ENCODE measurements around the gene KLHL5.

KLHL5 gene

DNA sequence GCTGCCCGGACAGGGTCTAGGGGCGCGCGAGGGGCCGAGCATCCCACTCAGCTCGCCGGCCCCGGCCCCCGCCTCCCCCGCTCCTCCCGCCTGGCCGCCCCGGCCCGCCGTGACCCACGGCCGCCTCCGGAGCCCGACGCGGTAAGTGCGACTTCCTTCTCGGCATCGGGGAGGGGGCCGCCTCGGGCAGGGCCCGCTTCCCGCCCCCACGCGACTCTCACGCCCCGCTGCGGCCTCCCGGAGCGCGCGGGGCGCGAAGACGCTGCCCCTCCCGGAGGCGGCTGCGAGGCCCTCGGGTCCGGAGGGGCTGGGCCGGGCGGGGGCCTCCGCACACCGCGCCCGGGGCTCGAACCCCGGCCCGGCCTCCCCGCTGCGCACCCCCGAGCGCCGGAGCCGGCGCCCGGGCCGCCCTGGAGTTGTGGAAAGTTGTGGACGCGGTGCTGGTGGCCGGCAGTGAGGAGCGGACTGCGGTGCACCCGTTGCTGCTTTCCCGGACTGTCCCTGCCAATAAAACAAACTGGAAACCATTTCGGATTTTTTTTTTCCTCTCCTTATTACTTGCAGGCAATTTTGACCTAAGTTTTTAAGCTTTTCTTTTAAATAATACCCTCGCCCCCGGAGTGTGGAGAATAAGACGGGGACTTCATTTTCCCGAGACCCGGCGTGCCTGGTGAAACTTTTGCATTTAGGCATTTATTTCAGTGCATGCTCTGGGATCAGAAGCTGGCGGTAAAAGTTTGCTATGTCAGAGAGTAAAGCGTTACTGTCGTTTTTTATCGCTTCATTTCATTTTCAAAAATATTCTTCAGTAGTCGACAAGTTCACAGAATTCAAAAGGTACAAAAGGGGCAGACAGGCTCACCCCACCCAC is 16.8 kb upstream of the KLHL5 start:
- H3K9me2 ChIP-seq (replicated peaks; ENCODE audit: insufficient read depth, low read length) = no peaks in the 10 kb centered on the region
- H3K9me3 ChIP-seq (ENCODE audit: insufficient read depth, low read length) = no peaks in the 10 kb centered on the region
- peak overlapping the region; percentile 72 for H3K4me3 ChIP-seq (ENCODE audit: insufficient read depth, low read length, poor library complexity, severe bottlenecking)
- H3K27me3 ChIP-seq (ENCODE audit: low read length) = no peaks in the 10 kb centered on the region
- peaks cover 38% of the 10 kb centered on the region for H3F3A ChIP-seq (ENCODE audit: insufficient read depth)
- peak overlapping the region; percentile 64 for H3K27ac ChIP-seq (ENCODE audit: low read depth, low read length)
- peak overlapping the region; percentile 71 for H3K9ac ChIP-seq (ENCODE audit: low read length)
- H3K79me2 ChIP-seq (ENCODE audit: insufficient read depth, low read length) = peaks cover 24% of the 10 kb centered on the region
- H3K4me2 ChIP-seq (ENCODE audit: low read depth, low read length, poor library complexity, severe bottlenecking) = peak overlapping the region; percentile 90
- no peak for TF ChIP-seq EZH2phosphoT487 (conservative IDR thresholded peaks at IDR 0.05; ENCODE audit: low read length)
- TF ChIP-seq, protein P1, sequence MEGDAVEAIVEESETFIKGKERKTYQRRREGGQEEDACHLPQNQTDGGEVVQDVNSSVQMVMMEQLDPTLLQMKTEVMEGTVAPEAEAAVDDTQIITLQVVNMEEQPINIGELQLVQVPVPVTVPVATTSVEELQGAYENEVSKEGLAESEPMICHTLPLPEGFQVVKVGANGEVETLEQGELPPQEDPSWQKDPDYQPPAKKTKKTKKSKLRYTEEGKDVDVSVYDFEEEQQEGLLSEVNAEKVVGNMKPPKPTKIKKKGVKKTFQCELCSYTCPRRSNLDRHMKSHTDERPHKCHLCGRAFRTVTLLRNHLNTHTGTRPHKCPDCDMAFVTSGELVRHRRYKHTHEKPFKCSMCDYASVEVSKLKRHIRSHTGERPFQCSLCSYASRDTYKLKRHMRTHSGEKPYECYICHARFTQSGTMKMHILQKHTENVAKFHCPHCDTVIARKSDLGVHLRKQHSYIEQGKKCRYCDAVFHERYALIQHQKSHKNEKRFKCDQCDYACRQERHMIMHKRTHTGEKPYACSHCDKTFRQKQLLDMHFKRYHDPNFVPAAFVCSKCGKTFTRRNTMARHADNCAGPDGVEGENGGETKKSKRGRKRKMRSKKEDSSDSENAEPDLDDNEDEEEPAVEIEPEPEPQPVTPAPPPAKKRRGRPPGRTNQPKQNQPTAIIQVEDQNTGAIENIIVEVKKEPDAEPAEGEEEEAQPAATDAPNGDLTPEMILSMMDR (IDR thresholded peaks at IDR 0.05; ENCODE audit: insufficient read depth, low read length, poor library complexity, severe bottlenecking) = no peak
- no peaks in the 10 kb centered on the region for H3K36me3 ChIP-seq (ENCODE audit: low read length)
- H2AFZ ChIP-seq (ENCODE audit: low read depth, low read length, severe bottlenecking) = peak overlapping the region; percentile 66
- H4K20me1 ChIP-seq (ENCODE audit: low read depth, low read length) = no peaks in the 10 kb centered on the region

GRCh38 chr4:39045827-39046221 is 16.2 kb upstream of the KLHL5 start:
- peak overlapping the region; percentile 64 for H3K27ac ChIP-seq (ENCODE audit: low read depth, low read length)
- no peaks in the 10 kb centered on the region for H3K36me3 ChIP-seq (ENCODE audit: low read length)
- H3K9me2 ChIP-seq (replicated peaks; ENCODE audit: insufficient read depth, low read length) = no peaks in the 10 kb centered on the region
- peak overlapping the region; percentile 72 for H3K4me3 ChIP-seq (ENCODE audit: insufficient read depth, low read length, poor library complexity, severe bottlenecking)
- H3F3A ChIP-seq (ENCODE audit: insufficient read depth) = peaks cover 38% of the 10 kb centered on the region
- H3K79me2 ChIP-seq (ENCODE audit: insufficient read depth, low read length) = peaks cover 28% of the 10 kb centered on the region
- H3K4me2 ChIP-seq (ENCODE audit: low read depth, low read length, poor library complexity, severe bottlenecking) = peak overlapping the region; percentile 90
- TF ChIP-seq, protein P1 (IDR thresholded peaks at IDR 0.05; ENCODE audit: insufficient read depth, low read length, poor library complexity, severe bottlenecking) = no peak
- no peak for TF ChIP-seq EZH2phosphoT487 (conservative IDR thresholded peaks at IDR 0.05; ENCODE audit: low read length)
- peak overlapping the region; percentile 66 for H2AFZ ChIP-seq (ENCODE audit: low read depth, low read length, severe bottlenecking)
- H3K27me3 ChIP-seq (ENCODE audit: low read length) = no peaks in the 10 kb centered on the region
- H4K20me1 ChIP-seq (ENCODE audit: low read depth, low read length) = no peaks in the 10 kb centered on the region
- H3K9ac ChIP-seq (ENCODE audit: low read length) = peak overlapping the region; percentile 71
- no peaks in the 10 kb centered on the region for H3K9me3 ChIP-seq (ENCODE audit: insufficient read depth, low read length)

- H3K27me3 ChIP-seq (ENCODE audit: low read length) = no peaks in the 10 kb centered on the region
- H2AFZ ChIP-seq (ENCODE audit: low read depth, low read length, severe bottlenecking) = no peak overlapping the region
- no peaks in the 10 kb centered on the region for H3K36me3 ChIP-seq (ENCODE audit: low read length)
- no peak overlapping the region for H3K4me3 ChIP-seq (ENCODE audit: insufficient read depth, low read length, poor library complexity, severe bottlenecking)
- peak overlapping the region; percentile 90 for H3K4me2 ChIP-seq (ENCODE audit: low read depth, low read length, poor library complexity, severe bottlenecking)
- H3K9me3 ChIP-seq (ENCODE audit: insufficient read depth, low read length) = no peaks in the 10 kb centered on the region
- no peaks in the 10 kb centered on the region for H3K9me2 ChIP-seq (replicated peaks; ENCODE audit: insufficient read depth, low read length)
- peaks cover 35% of the 10 kb centered on the region for H3F3A ChIP-seq (ENCODE audit: insufficient read depth)
- H3K9ac ChIP-seq (ENCODE audit: low read length) = peak overlapping the region; percentile 71; the same call in 1 of the 2 replicates
- H4K20me1 ChIP-seq (ENCODE audit: low read depth, low read length) = no peaks in the 10 kb centered on the region
- TF ChIP-seq, protein P1 (IDR thresholded peaks at IDR 0.05; ENCODE audit: insufficient read depth, low read length, poor library complexity, severe bottlenecking) = no peak
- TF ChIP-seq EZH2phosphoT487 (conservative IDR thresholded peaks at IDR 0.05; ENCODE audit: low read length) = no peak
- peaks cover 31% of the 10 kb centered on the region for H3K79me2 ChIP-seq (ENCODE audit: insufficient read depth, low read length)
- H3K27ac ChIP-seq (ENCODE audit: low read depth, low read length) = 0 out of 2 replicates have a peak overlapping the region, but pooled peaks have one; percentile 64
Observed at GRCh38 chr4:39046249-39046648, 15.8 kb upstream of the KLHL5 start.
